NOMO-1 treated with DMSO at 0.1 percent for 48 hours (cell line): ENCODE measurements around the gene FGF1.

Experiments
- DNase-seq: peaks from one replicate; lab custom pipeline; 2025; ENCODE audit not compliant: unreplicated experiment; lab: John Stamatoyannopoulos, UW

Gene FGF1

DNA sequence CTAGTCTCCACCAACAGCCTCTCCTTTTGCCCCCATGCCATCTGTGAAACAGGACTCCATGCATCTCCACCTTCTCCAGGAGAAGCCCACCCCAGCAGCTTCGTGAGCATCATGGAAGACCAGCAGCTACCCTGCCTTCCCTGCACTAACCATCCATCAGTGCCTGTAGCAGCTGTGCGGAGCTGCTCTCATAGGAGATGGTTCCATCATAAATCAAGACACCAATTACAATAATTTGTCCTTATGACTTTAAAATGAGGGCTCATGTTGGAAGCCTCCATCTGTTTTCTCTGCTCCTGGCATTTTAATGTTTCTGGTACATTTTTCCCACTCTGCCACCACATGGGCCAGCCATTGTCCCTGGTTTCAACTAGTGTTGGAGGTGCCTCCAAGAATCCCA is 69.9 kb downstream of the FGF1 start:
- no peak for DNase-seq

GRCh38 chr5:142614054-142614453 is 71.8 kb downstream of the FGF1 start:
- no peak for DNase-seq

- no peak for DNase-seq
These were observed 72.6 kb downstream of the FGF1 start for GRCh38 chr5:142613271-142613671.

GRCh38 chr5:142612494-142613270 is 73.2 kb downstream of the FGF1 start:
- no peak for DNase-seq

DNA sequence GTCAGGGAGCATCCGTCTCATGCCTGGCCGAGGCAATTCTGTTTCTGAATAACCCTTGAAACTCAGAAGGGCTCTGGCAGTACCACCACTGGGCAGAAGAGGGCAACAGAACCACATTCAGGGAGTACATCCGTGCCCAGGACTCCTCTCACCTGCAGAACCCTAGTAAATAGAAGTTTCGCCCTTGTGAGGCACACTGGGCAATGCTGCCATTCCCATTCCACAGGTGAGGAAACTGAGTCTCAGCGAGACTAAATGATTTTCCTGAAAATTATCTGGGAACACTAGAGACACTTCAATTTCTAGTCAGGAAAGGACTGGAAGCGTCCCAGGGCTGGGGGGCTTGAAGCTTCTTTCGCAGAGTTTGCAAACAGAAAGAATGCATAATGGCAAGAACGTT is 74.7 kb downstream of the FGF1 start:
- DNase-seq: peak; percentile 52

- DNase-seq: no peak
These were observed 75.5 kb downstream of the FGF1 start for GRCh38 chr5:142610176-142611001.

GRCh38 chr5:142609142-142609541 is 76.7 kb downstream of the FGF1 start:
- no peak for DNase-seq

DNA sequence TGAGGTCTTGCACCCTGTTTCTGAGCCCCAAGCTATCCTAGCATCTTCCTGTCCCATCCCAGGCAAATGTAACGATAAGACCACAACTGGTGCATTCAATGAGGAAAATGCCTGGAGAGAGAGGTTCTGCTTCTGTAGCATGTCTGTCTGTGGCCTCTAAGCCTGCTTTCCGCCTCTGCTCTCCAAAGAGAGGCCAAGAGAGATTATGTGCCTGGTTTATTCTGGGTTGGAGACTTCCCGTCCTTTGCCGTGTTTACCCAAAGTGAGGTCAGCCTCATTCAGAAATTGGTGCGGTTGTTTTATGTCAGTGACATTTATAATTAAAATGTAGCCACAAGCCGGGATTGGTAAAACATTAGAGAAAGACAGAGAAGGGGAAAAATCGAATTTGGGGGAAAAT is 77.8 kb downstream of the FGF1 start:
- no peak for DNase-seq

DNA sequence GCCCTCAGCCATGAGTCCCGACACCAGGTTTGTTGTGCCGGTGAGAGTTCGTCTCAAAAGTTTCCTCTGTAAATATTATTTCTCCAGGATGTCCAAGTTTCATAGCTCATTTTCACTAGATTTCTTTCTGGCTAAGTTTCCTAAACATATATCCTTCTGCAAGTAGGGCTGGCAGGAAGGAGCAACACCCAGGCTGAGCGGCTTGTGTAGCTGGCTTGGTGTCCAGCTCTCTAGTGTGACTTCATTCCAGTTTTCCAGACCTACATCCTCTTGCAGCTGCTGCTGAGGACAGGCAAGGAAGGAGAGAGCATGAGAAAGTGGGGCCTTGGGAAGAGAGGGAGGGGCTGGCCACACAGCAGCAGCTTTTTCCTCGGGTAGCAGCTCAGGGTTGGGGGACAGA is 80.3 kb downstream of the FGF1 start:
- DNase-seq: no peak

DNA sequence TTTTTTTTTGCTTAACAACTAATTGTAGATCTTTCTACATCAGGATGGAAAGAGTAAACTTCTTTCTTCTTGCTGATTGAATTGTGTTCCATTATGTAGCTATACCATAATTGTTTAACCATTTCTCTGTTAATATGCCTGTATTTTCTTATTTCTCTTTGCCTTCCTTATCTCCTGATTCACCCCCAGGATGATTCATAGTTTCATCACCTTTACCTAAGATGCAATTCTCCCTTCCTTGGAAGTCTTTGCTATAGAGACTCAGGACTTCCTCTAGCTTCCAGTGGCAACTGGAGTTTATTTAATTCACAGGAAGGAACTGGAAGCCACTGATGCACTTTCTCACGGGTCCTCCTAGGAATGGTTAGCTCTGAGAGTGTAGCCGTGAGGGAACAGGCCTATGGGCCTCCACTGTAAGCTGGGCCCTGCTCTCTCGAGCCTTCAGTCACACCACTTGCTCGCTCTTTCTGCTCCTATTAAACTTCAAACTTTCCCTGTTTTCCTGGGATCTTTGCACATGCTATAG is 83.1 kb downstream of the FGF1 start:
- DNase-seq: no peak

- DNase-seq: no peak
These were observed 84.5 kb downstream of the FGF1 start for GRCh38 chr5:142601432-142601831.

DNA sequence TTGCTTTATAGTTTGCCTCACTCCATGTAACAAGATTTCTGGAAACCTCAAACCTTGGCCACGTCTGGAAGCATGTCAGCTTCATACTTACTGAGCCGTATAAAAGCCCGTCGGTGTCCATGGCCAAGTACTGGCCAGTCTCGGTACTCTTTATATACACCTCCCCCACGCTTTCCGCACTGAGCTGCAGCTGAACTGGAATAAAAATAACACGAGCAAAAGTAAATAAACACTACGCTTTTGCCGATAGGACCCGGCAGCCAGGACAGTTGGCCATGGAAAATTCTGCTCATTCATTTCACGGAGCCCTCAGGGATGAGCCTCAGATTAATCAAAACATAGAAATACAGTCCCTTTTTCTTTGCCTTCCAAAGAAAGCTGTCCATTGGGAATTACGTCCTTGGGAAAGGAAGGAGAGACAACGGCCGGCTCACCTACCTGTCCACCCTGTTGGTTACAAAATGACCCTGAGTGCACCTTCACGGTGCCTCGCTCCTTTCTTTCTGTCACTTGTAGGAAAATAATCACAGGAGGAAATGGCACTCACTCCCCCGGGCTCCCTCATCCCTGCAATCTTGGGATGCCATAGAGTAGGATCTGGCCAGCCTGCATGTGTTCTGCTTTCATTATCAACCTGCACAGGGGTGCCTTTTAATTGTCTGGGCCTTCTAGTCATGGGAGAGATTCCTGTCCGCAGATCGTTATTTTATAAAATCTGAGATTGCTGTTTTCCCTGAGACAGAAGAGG is 85.1 kb downstream of the FGF1 start:
- no peak for DNase-seq

GRCh38 chr5:142600092-142600491 is 85.8 kb downstream of the FGF1 start:
- no peak for DNase-seq

GRCh38 chr5:142598338-142598700 is 87.6 kb downstream of the FGF1 start:
- no peak for DNase-seq

DNA sequence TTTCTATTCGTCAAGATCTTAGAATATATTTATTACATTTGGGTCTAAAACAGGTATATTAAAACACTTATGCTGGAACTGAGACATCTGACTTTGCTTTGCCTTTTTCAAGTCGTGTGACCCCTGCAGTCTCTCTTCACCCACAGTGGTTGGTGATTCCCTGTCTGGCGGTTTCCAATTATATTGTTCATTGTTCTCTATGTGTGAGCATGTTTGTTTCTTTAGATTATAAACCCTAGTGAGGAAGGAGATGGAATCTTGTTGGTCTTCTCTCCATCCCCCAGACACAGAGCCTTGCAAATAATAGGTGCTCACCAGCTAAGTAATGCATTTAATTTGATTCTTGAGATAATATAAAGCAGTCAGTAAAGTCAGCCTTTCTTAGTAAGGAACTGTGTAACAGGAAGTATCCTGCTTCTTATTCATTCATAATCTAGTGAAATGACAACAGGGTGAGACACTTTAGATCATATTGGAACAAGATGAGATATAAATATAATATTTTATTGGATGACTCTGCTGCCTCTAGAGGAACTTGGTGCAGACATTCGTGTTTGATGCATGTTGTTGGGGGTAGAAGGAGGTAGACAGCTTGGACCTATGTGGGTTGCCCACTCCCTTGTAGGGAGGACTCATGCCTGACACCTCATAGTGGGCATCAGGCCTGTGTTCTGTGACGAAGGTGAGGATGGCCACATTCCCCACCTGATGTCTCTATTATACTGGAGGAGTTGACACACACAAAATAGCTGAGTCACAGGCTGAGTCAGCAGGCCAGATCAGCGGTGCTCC is 88.1 kb downstream of the FGF1 start:
- peak; percentile 52 for DNase-seq

DNA sequence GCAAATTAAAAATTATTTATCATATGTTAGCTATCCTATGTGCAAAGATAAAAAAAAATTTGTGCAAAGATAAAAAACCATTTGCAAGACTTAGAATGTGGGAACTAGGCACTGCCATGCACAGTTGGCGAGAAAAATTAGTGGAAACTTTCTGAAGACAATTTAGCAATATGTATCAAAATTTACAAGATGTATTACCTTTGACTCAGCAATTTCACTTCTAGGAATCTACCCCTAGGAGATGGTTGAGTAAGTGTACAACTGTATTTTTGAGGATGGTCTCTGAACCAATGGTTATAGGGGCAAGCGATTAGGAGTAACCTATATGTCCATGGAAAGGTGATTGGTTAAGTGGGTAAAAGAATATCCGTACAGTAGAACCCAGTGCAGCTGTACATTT is 88.9 kb downstream of the FGF1 start:
- DNase-seq: peak; percentile 25

DNA sequence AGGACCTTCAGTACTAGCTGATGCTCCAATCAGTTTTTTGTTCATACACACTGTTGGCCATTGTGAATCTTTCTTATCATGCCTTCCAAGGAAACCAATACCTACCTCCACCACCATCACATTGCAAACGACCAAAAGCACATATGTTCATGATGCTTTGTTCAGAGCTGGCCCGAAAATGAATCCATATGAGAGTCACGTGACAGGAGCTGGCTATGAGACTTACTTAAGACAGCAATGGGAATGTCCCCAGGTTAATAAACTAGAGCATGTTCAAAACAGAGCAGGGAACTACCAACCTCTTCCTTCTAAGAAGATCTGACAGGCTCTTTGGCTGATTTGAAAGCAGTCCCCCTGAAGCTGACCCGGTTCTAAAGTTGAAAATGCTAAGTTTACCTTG is 93.5 kb downstream of the FGF1 start:
- no peak for DNase-seq

- no peak for DNase-seq
These were observed 95.2 kb downstream of the FGF1 start for GRCh38 chr5:142590451-142591231.

GRCh38 chr5:142589720-142590119 is 96.2 kb downstream of the FGF1 start:
- DNase-seq: no peak
